HEK293T (cell line): Measurements from ENCODE around the gene OPCML.

Experiments
- ARNT ChIP-seq: fragments of 450-650 bp; IDR thresholded peaks from 2 replicates; pipeline ENCODE4 v1.6.1; 2017; ENCODE audit warnings: mild to moderate bottlenecking
- BHLHE40 ChIP-seq: fragments of 450-650 bp; IDR thresholded peaks from 2 replicates; pipeline ENCODE4 v1.6.1; 2016; ENCODE audit warnings: mild to moderate bottlenecking, moderate library complexity, borderline replicate concordance
- CTBP1 ChIP-seq: fragments of 450-650 bp; IDR thresholded peaks from 2 replicates; pipeline ENCODE4 v1.6.1; 2016; ENCODE audit warnings: borderline replicate concordance
- ELF4 ChIP-seq: fragments of 450-650 bp; IDR thresholded peaks from 2 replicates; pipeline ENCODE4 v1.6.1; 2017; ENCODE audit warnings: antibody characterized with exemption
- FOXA1 ChIP-seq: fragments of 450-650 bp; IDR thresholded peaks from 2 replicates; pipeline ENCODE4 v1.6.1; 2016; ENCODE audit warnings: mild to moderate bottlenecking
- FOXM1 ChIP-seq: fragments of 450-650 bp; IDR thresholded peaks from 2 replicates; pipeline ENCODE4 v1.6.1; 2017; ENCODE audit warnings: mild to moderate bottlenecking, borderline replicate concordance
- L3MBTL2 ChIP-seq: fragments of 450-650 bp; conservative IDR thresholded peaks from 2 replicates; pipeline ENCODE4 v1.6.1; 2016; ENCODE audit warnings: mild to moderate bottlenecking
- NFRKB ChIP-seq: fragments of 450-650 bp; IDR thresholded peaks from 2 replicates; pipeline ENCODE4 v1.6.1; 2016; ENCODE audit warnings: mild to moderate bottlenecking, moderate library complexity
- SP1 ChIP-seq: fragments of 450-650 bp; IDR thresholded peaks from 2 replicates; pipeline ENCODE4 v1.6.1; 2017
- SUZ12 ChIP-seq: fragments of 450-650 bp; IDR thresholded peaks from 2 replicates; pipeline ENCODE4 v1.6.1; 2016; ENCODE audit warnings: mild to moderate bottlenecking
- TARDBP ChIP-seq: fragments of 450-650 bp; IDR thresholded peaks from 2 replicates; pipeline ENCODE4 v1.6.1; 2016
- ZNF384 ChIP-seq: fragments of 450-650 bp; IDR thresholded peaks from 2 replicates; pipeline ENCODE4 v1.6.1; 2016

DNA sequence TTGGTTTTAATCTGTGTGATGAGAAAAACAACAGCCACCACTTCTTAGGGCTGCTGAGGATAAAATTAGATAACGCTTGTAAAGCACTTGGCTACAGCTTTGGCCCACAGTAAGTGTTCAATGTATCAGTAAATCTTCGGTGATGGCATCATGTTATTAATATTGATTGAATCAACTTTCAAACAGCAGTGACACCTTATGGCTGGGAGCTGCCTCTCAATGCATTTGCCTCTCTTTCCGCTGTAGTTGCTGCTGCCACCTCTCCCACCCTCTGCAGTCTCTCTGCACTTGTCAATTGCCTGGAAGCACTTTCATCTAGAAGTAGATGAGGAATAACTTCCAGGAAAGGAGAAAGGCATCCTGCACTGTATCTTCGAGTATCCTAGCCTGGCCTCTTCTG, 491.1 kb downstream of the OPCML start:
- no peak for TF ChIP-seq ELF4
- TF ChIP-seq TARDBP = no peak
- no peak for TF ChIP-seq CTBP1
- no peak for TF ChIP-seq BHLHE40
- no peak for TF ChIP-seq ARNT
- TF ChIP-seq FOXA1 = no peak
- no peak for TF ChIP-seq SUZ12
- no peak for TF ChIP-seq L3MBTL2
- TF ChIP-seq FOXM1 = no peak
- TF ChIP-seq ZNF384 = no peak
- no peak for TF ChIP-seq SP1
- TF ChIP-seq NFRKB = no peak
